Measurements from ENCODE around the gene HEY2.
"Not testable (repeated sequence)": the region's sequence is repeated elsewhere in the genome, so short reads cannot be mapped to it uniquely, and the experiment has no call there.

The HEY2 gene

DNA sequence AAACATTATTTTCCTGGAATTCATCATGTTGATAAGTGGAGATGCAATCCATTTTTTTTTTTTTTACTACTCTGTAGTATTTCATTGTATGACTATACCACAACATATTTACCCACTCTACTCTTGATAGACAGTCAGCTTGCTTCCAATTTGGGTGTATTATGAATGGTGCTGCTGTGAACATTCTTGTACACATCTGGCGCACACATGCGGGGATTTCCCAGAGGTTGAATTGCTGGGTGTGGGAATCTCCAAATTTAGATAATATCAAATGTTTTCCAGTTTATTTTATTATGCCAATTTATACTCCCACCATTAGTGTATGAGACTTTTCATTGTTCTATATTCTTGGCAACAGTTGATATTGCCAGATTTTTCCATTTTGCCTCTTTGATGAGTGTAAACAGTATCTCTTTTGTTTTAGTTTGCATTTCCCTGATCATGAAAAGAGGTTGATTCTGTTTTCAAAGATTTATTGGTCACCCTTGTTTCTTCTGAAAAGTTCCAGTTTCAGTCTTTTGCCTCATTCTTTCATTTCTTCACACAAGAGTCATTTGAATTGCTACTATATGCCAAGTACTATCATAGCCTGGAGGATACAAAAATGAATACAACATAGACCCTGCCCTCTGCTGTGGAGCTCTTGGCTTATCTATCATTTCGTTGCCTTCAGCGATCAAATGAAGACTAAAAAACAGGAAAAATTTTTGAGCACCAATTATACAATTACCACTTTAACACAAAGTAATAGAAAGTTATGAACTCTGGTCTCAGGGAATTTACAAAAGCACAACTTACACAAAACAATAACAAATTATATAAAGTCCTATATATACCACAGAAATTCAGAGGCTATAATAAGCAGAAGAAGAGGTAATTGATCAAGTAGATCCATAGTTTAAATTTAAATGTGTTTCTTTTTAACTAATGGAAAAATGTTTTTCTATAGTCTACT, 24.2 kb downstream of the HEY2 start:
- TF ChIP-seq Cebpa-rat (IDR thresholded peaks at IDR 0.05): no peak
- H3K4me2 ChIP-seq: no peak overlapping the region

GRCh38 chr6:125776107-125776826, 26.8 kb downstream of the HEY2 start:
- H4K20me1 ChIP-seq: not testable (repeated sequence)

More for the DNA sequence above, 24.2 kb downstream of the HEY2 start:
- Histone ChIP-seq H3K36me3 (no peaks in the 10 kb centered on the region), H3K27me3 (no peaks in the 10 kb centered on the region), H3K4me1 (no peaks in the 10 kb centered on the region), H3K9me3 (replicated peaks in 1 of 11) (peaks cover 0 to 8% (median 3%) of the 10 kb centered on the region in 11 experiments; a peak in 4 of 22 replicates), H3K9ac (no peak overlapping the region), H4K20me1 (no peaks in the 10 kb centered on the region), H3K27ac (no peak overlapping the region), H3K4me3 (no peak overlapping the region)

GRCh38 chr6:125779924-125780539, 30.6 kb downstream of the HEY2 start:
- TF ChIP-seq Cebpa-rat (IDR thresholded peaks at IDR 0.05): peak in 8 of 11 experiments; percentile 9 to 75 (median 38); a peak in 8 of 22 replicates
- Histone ChIP-seq H3K9me3 (replicated peaks in 1 of 11) (peaks cover 0 to 7% (median 0%) of the 10 kb centered on the region in 11 experiments; a peak in 2 of 22 replicates), H3K27me3 (no peaks in the 10 kb centered on the region), H3K4me2 (peak overlapping the region in 10 of 11 experiments; percentile 63 to 83 (median 81); a peak in 20 of 22 replicates), H3K4me3 (peak overlapping the region; percentile 59 to 83 (median 73)), H3K36me3 (no peaks in the 10 kb centered on the region), H4K20me1 (no peaks in the 10 kb centered on the region), H3K9ac (peak overlapping the region; percentile 81 to 92 (median 86)), H3K27ac (peak overlapping the region; percentile 72 to 96 (median 91)), H3K4me1 (peaks cover 5 to 19% (median 14%) of the 10 kb centered on the region in 10 experiments)

More at GRCh38 chr6:125776107-125776826, 26.8 kb downstream of the HEY2 start:
- not testable (repeated sequence) for H3K9me3 ChIP-seq (replicated peaks in 1 of 11); H3K27ac ChIP-seq; H3K4me1 ChIP-seq; H3K36me3 ChIP-seq; H3K9ac ChIP-seq; H3K4me3 ChIP-seq; H3K27me3 ChIP-seq; H3K4me2 ChIP-seq

DNA sequence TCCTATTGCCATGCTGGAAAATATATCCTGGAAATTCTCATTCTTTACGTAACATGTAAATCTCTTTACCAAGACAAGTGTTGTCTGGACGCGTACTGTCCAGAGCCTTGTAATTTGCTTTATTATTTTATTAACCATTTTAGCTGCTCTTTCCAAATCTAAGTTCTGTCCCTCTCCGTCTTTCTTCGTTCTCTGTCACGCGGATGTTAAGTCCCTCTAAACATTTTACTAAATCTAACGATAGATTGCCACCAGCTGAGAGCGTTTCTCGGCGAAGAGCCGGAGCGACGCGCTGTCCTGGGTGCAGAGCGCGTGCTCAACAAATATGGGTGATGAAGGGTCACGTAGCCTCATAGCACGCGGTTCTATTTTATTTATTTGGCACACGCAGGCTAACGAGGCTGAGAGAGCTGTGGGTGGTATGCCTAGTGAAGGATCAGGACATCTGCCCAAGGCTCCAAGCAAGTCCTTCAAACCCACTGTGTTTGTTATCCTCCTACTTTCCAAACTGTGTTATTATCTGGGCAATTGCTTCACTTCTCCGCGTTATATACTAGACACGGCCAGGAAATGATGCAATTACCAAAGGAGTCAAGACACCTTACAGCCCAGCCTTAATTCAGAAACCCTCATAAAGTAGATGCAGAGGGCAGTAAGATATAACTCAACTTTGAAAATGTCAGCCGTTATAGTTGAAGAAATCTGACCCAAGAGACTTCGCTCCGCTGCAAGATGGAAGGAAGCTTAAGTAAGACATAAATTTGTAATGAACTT, 31.3 kb downstream of the HEY2 start:
- Histone ChIP-seq H3K27me3 (no peaks in the 10 kb centered on the region), H3K9me3 (replicated peaks in 1 of 11) (peaks cover 0 to 7% (median 0%) of the 10 kb centered on the region in 11 experiments; a peak in 2 of 22 replicates), H3K4me1 (peaks cover 5 to 19% (median 14%) of the 10 kb centered on the region in 10 experiments), H3K27ac (peak overlapping the region; percentile 72 to 96 (median 91)), H3K4me3 (peak overlapping the region; percentile 59 to 83 (median 73)), H3K4me2 (peak overlapping the region; percentile 63 to 83 (median 80)), H3K9ac (peak overlapping the region; percentile 81 to 92 (median 86)), H4K20me1 (no peaks in the 10 kb centered on the region), H3K36me3 (no peaks in the 10 kb centered on the region)
- TF ChIP-seq Cebpa-rat (IDR thresholded peaks at IDR 0.05): peak in 9 of 11 experiments; percentile 75 to 95 (median 88); a peak in 18 of 22 replicates

DNA sequence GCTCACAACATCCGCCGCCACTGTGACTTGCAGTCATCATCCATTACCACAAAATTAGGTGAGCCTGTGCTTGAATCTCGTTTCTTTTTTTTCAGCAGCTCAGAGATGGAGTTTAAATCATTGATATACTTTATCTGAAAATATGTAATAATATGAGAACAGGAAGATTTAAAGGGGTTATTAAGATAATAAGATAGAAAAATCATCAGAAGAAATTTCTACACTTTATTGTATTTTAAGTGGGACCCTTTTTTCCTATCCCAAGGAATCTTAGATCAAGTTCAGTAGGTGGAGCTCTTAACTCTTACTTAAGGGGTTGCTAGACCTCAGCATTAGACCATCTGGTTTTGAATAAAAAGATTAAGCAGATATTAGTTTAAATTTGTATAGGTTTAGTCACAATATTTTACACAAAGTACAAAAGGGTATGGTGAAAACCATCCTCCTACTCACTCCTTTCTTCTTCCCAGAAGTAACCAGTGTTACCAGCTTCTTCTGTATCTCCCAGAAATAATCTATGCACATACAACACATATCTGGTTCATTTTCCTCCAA, 32.0 kb downstream of the HEY2 start:
- H3K4me2 ChIP-seq: peak overlapping the region; percentile 63 to 83 (median 80)
- H3K27me3 ChIP-seq: no peaks in the 10 kb centered on the region
- H3K4me3 ChIP-seq: peak overlapping the region; percentile 59 to 83 (median 73)
- peak overlapping the region; percentile 81 to 92 (median 86) for H3K9ac ChIP-seq
- H3K27ac ChIP-seq: peak overlapping the region; percentile 72 to 96 (median 91)
- H3K4me1 ChIP-seq: peaks cover 5 to 19% (median 14%) of the 10 kb centered on the region in 10 experiments
- H3K36me3 ChIP-seq: peaks cover 0 to under 1% (median 0%) of the 10 kb centered on the region in 11 experiments; a peak in 1 of 22 replicates
- TF ChIP-seq Cebpa-rat (IDR thresholded peaks at IDR 0.05): peak in 2 of 11 experiments; percentile 6 to 36; a peak in 1 of 22 replicates
- H3K9me3 ChIP-seq (replicated peaks in 1 of 11): peaks cover 0 to 7% (median 0%) of the 10 kb centered on the region in 11 experiments; a peak in 2 of 22 replicates
- no peaks in the 10 kb centered on the region for H4K20me1 ChIP-seq

- H3K4me1 ChIP-seq: peaks cover 17 to 35% (median 30%) of the 10 kb centered on the region in 10 experiments
- H3K27me3 ChIP-seq: no peaks in the 10 kb centered on the region
- no peak overlapping the region for H3K4me3 ChIP-seq
- no peak overlapping the region for H3K4me2 ChIP-seq
- H3K9ac ChIP-seq: no peak overlapping the region
- peaks cover 0 to 3% (median 0%) of the 10 kb centered on the region in 11 experiments; a peak in 1 of 22 replicates for H3K36me3 ChIP-seq
- no peaks in the 10 kb centered on the region for H4K20me1 ChIP-seq
- H3K9me3 ChIP-seq (replicated peaks in 1 of 11): peaks cover 0 to 7% (median 0%) of the 10 kb centered on the region in 11 experiments; a peak in 2 of 22 replicates
- H3K27ac ChIP-seq: no peak overlapping the region
- TF ChIP-seq Cebpa-rat (IDR thresholded peaks at IDR 0.05): no peak
Measured at GRCh38 chr6:125784365-125784764, 34.9 kb downstream of the HEY2 start.

DNA sequence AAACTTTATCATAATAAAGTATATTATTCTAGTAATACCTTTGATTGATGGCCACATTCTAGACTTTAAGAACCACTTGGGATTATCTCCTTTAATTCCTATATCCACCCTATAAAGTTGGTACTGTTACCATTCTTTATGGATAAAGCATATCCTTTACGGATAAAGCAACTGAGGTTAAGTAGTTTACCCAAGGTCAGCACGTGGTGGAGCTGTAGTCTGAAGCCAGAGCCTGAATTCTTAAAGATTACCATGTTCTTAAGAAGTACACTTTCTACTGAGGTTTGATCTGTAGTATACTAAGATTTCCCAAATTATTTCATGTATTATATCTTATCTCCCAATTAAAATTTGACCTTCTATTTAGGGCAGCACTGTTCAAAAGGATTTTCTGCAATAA, 38.4 kb downstream of the HEY2 start:
- H3K9me3 ChIP-seq (replicated peaks in 1 of 11): peaks cover 0 to 5% (median 0%) of the 10 kb centered on the region in 11 experiments; a peak in 2 of 22 replicates

More for the DNA sequence above, 38.4 kb downstream of the HEY2 start:
- H3K9ac ChIP-seq: no peak overlapping the region
- peaks cover 29 to 41% (median 36%) of the 10 kb centered on the region in 10 experiments for H3K4me1 ChIP-seq
- peak overlapping the region in 5 of 11 experiments; percentile 90 to 97 (median 97); a peak in 8 of 22 replicates for H3K4me2 ChIP-seq
- peak overlapping the region in 2 of 11 experiments; percentile 15 to 92; a peak in 2 of 22 replicates for H3K27ac ChIP-seq
- no peaks in the 10 kb centered on the region; a peak in 1 of 22 replicates for H4K20me1 ChIP-seq
- H3K27me3 ChIP-seq: no peaks in the 10 kb centered on the region
- no peak overlapping the region for H3K4me3 ChIP-seq
- TF ChIP-seq Cebpa-rat (IDR thresholded peaks at IDR 0.05): no peak
- peaks cover 0 to 3% (median 0%) of the 10 kb centered on the region in 11 experiments; a peak in 1 of 22 replicates for H3K36me3 ChIP-seq
